ENCODE results near the gene ATRNL1. TPM values are rescaled to one million over a fixed set of nuclear protein-coding genes. Genes with fewer than 3 reads are reported as not detected.

ATRNL1 gene
- total RNA-seq, 1 experiment from 2014 or later = 28.7 TPM

- Mint-ChIP-seq H3K4me3 (no peak overlapping the region), H3K27me3 (ENCODE audit: low read depth) (no peaks in the 10 kb centered on the region), H3K4me1 (no peaks in the 10 kb centered on the region), H3K36me3 (0 out of 2 replicates have a peak, but pooled peaks cover under 1% of the 10 kb centered on the region), H3K9me3 (no peaks in the 10 kb centered on the region), H3K27ac (no peak overlapping the region)
- no peak for ATAC-seq
- DNase-seq (ENCODE audit: low spot score) = no peak
- TF ChIP-seq CTCF (IDR thresholded peaks at IDR 0.05) (0 out of 2 replicates have a peak, but pooled peaks have one; percentile 26), ZBTB43 (CRISPR knock-in tag; IDR thresholded peaks at IDR 0.05) (no peak)
- ChIA-PET CTCF (interaction anchor here (0.5 kb wide), 1 partner anchor 596 kb away, joined by 6 read pairs; no protein-coding TSS in a partner anchor), POLR2A (no interaction called here)
Observed at GRCh38 chr10:115171392-115171960, 78.3 kb downstream of the ATRNL1 start.

GRCh38 chr10:115173915-115174443 is 80.8 kb downstream of the ATRNL1 start:
- Mint-ChIP-seq H3K36me3 (no peaks in the 10 kb centered on the region), H3K27me3 (ENCODE audit: low read depth) (no peaks in the 10 kb centered on the region), H3K27ac (peak overlapping the region; percentile 10; the same call in 1 of the 2 replicates), H3K4me1 (no peaks in the 10 kb centered on the region), H3K4me3 (no peak overlapping the region), H3K9me3 (no peaks in the 10 kb centered on the region)
- ATAC-seq (no peak), DNase-seq (ENCODE audit: low spot score) (no peak)
- ChIA-PET CTCF (interaction anchor here (0.7 kb wide), 1 partner anchor 247 kb away, joined by 3 read pairs; no protein-coding TSS in a partner anchor), POLR2A (interaction anchor here (0.7 kb wide), 1 partner anchor 169 kb away, joined by 3 read pairs; no protein-coding TSS in a partner anchor)
- TF ChIP-seq ELF4 (CRISPR knock-in tag; IDR thresholded peaks at IDR 0.05; ENCODE audit: low read depth) (no peak), SOX15 (CRISPR knock-in tag; IDR thresholded peaks at IDR 0.05) (no peak), NFE2L1 (CRISPR knock-in tag; IDR thresholded peaks at IDR 0.05) (no peak), JAZF1 (CRISPR knock-in tag; IDR thresholded peaks at IDR 0.05) (no peak), E2F1 (CRISPR knock-in tag; IDR thresholded peaks at IDR 0.05) (no peak), E2F5 (CRISPR knock-in tag; IDR thresholded peaks at IDR 0.05) (no peak), CREM (CRISPR knock-in tag; IDR thresholded peaks at IDR 0.05) (no peak), HMGXB4 (CRISPR knock-in tag; IDR thresholded peaks at IDR 0.05) (no peak), ZBTB43 (CRISPR knock-in tag; IDR thresholded peaks at IDR 0.05) (no peak), ZNF671 (CRISPR knock-in tag; IDR thresholded peaks at IDR 0.05) (no peak), AR (CRISPR knock-in tag; IDR thresholded peaks at IDR 0.05) (no peak), ETV6 (CRISPR knock-in tag; IDR thresholded peaks at IDR 0.05) (no peak), ZNF317 (CRISPR knock-in tag; IDR thresholded peaks at IDR 0.05; ENCODE audit: borderline replicate concordance, low read depth) (no peak), ZNF416 (CRISPR knock-in tag; IDR thresholded peaks at IDR 0.05) (no peak), E2F4 (CRISPR knock-in tag; IDR thresholded peaks at IDR 0.05; ENCODE audit: borderline replicate concordance, low read depth) (no peak), ATF1 (CRISPR knock-in tag; IDR thresholded peaks at IDR 0.05) (no peak), RORB (CRISPR knock-in tag; IDR thresholded peaks at IDR 0.05) (no peak), TEAD4 (CRISPR knock-in tag; IDR thresholded peaks at IDR 0.05) (no peak)
